ENCODE measurements around the gene KIF13A. TPM values are rescaled to one million over a fixed set of nuclear protein-coding genes. Genes with fewer than 3 reads are reported as not detected.

KIF13A gene
- total and polyA plus RNA-seq, 9 of the 15 experiments (the other 6 are each of a cell fraction or from before 2014, with no cell fraction given), result 3.6 to 44.3 (median 29.7) TPM

- Histone ChIP-seq H3K4me1 (replicated peaks in 1 of 2; ENCODE audit: control insufficient read depth in 2 of 2, insufficient read depth in 2 of 2, low read length in 2 of 2) (peaks cover 0 to 5% of the 10 kb centered on the region in 2 experiments; a peak in 3 of 5 replicates), H3K79me2 (ENCODE audit: control insufficient read depth, insufficient read depth, low read length) (peaks cover 29% of the 10 kb centered on the region), H3K4me2 (ENCODE audit: insufficient read depth, low read length) (no peak overlapping the region), H3K9ac (ENCODE audit: insufficient read depth in 1 of 2, low read depth in 2 of 2, low read length in 2 of 2) (no peak overlapping the region), H4K20me1 (replicated peaks; ENCODE audit: control insufficient read depth, insufficient read depth, low read length) (no peaks in the 10 kb centered on the region), H2AFZ (ENCODE audit: low read depth, low read length) (no peak overlapping the region), H3K27me3 (ENCODE audit: control insufficient read depth in 2 of 2, insufficient read depth in 2 of 2, low read length in 2 of 2) (no peaks in the 10 kb centered on the region), H3K4me3 (no peak overlapping the region), H3K9me3 (replicated peaks; ENCODE audit: control insufficient read depth, insufficient read depth, low read depth, low read length) (peaks cover 18% of the 10 kb centered on the region), H3K36me3 (ENCODE audit: control insufficient read depth, insufficient read depth, low read length) (peaks cover 30% of the 10 kb centered on the region), H3K9me1 (ENCODE audit: control insufficient read depth, insufficient read depth, low read length) (no peaks in the 10 kb centered on the region), H3K27ac (ENCODE audit: extremely low read depth, low read depth, low read length) (no peak overlapping the region)
- ATAC-seq (no peak), DNase-seq (ENCODE audit: extremely low read depth in 1 of 4, low spot score in 3 of 4) (no peak), FAIRE-seq (no peak)
- intact Hi-C loops (cut with micrococcal nuclease), result no loop called here
- in situ Hi-C loops (cut with MboI), result no loop called here
- no TSS peak for BruUV-seq (replicated peaks)
- CTCF ChIA-PET (ENCODE audit: low intra/inter-chr PET ratio), result no interaction called here
- POLR2A ChIA-PET, result interaction anchor here (0.5 kb wide), 1 partner anchor 18 kb away, joined by 3 read pairs; no protein-coding TSS in a partner anchor
- 80% methylated on average over 2 of the region's 2 CpGs for WGBS (ENCODE audit: insufficient coverage, low coverage, missing lambda C conversion rate)
- no peak for TF ChIP-seq RUNX1 (IDR thresholded peaks at IDR 0.05; ENCODE audit: low read depth)
- no peak for TF ChIP-seq ZNF586 (CRISPR knock-in tag; conservative IDR thresholded peaks at IDR 0.05)
- no peak for TF ChIP-seq ZNF384 (IDR thresholded peaks at IDR 0.05; ENCODE audit: low read depth, low read length)
- TF ChIP-seq RFX5 (IDR thresholded peaks at IDR 0.05; ENCODE audit: low read depth, low read length), result no peak
- TF ChIP-seq NR2F6 (CRISPR knock-in tag; IDR thresholded peaks at IDR 0.05), result no peak
- TF ChIP-seq TEAD2 (tag; IDR thresholded peaks at IDR 0.05), result no peak
- no peak for TF ChIP-seq KDM4B (IDR thresholded peaks at IDR 0.05; ENCODE audit: borderline replicate concordance in 2 of 2, low read depth in 1 of 2)
- TF ChIP-seq NFXL1 (CRISPR knock-in tag; IDR thresholded peaks at IDR 0.05), result no peak
- TF ChIP-seq TGIF2 (CRISPR knock-in tag; IDR thresholded peaks at IDR 0.05), result no peak
- TF ChIP-seq ZBTB5 (IDR thresholded peaks at IDR 0.05), result no peak
- TF ChIP-seq YBX1 (IDR thresholded peaks at IDR 0.05), result no peak
- TF ChIP-seq HBP1 (CRISPR knock-in tag; IDR thresholded peaks at IDR 0.05), result no peak
- TF ChIP-seq SETDB1 (IDR thresholded peaks at IDR 0.05; ENCODE audit: low read length), result no peak
- no peak for TF ChIP-seq CHAMP1 (IDR thresholded peaks at IDR 0.05)
- TF ChIP-seq ELF2 (CRISPR knock-in tag; IDR thresholded peaks at IDR 0.05), result no peak
- TF ChIP-seq DIDO1 (tag; IDR thresholded peaks at IDR 0.05; ENCODE audit: low read depth), result no peak
- no peak for TF ChIP-seq RFX1 (IDR thresholded peaks at IDR 0.05)
Measured at GRCh38 chr6:17900011-17900410, 87.4 kb downstream of the KIF13A start.
